Right forelimb (tissue), 1 donor: Measurements from ENCODE around the gene MGRN1.
"Not testable (repeated sequence)": the region's sequence is repeated elsewhere in the genome, so short reads cannot be mapped to it uniquely, and the experiment has no call there.

Source experiments
- DNase-seq: peaks from one replicate; pipeline ENCODE4 v3.0.0-alpha.2; 2018

The MGRN1 gene

DNA sequence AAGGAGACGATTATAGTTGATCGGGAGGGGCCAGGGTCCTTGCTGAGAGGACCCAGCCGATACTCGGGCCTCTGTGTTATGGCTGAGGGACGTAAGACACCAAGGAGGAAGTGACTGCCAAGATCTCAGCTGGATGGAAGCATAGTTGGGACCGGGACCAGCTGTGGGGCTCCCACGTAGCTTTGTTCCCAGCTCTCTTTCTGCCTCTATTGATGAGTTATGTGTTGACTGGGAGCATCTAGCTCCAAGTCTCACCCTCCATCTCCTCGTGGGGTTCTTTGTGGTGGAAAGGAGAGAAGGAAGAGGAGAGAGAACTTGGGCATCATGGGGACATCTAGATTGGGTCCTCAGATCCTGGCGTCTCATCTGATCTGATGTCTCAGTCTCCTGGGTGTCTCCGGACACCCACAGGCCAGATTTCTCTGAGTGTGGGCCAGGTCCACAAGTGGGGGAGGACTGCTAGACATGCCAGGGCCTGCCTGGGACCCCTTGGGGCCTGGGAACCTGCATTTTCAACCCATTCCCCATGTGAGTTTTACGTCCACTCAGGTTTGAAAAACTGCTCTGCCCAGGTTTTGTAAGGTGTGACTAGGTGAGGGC lies 1.0 kb downstream of the MGRN1 start:
- no peak for DNase-seq

DNA sequence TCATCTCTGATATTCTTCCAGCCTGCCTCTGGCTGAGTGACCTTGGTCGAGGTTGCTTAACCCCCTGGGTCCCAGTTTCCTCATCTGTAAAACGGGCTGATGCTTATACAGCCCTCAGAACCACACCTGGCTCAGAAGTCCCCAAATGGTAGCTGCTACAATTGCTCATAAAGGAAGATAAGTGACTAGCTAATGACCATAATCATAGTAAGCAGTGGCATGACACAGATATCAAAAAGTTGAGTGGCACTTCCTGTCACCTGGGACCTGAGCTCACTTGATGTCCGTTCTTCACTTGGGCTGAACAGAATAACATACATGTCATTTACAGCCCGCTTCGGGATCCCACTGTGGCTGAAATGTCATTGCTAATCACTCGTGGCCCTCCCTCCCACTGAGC lies 1.8 kb downstream of the MGRN1 start:
- DNase-seq, result no peak

- no peak for DNase-seq
These were observed 3.7 kb downstream of the MGRN1 start for GRCh38 chr16:4628283-4628682.

- DNase-seq, result no peak
These were observed 6.8 kb downstream of the MGRN1 start for GRCh38 chr16:4631444-4631843.

GRCh38 chr16:4633910-4634635 lies 9.4 kb downstream of the MGRN1 start:
- no peak for DNase-seq

DNA sequence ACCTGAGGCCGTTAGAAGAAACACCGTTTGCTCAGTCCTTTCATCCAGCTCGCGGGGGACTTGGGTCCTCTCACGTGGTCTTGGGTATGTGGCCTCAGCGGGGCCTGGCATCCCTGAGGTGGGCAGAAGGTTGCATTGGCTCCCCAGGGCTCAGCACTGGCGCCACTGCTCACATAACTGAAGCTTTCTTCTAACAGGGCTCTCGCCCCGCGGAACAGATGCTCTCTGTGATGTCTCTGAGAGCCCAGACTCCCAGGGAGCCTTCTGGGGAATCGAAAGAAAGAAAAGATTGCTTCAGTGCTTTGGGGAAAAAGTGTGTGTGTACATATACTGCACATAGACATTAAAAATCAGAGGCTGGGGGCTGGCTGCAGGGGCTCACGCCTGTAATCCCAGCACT lies 10.1 kb downstream of the MGRN1 start:
- DNase-seq, result no peak

DNA sequence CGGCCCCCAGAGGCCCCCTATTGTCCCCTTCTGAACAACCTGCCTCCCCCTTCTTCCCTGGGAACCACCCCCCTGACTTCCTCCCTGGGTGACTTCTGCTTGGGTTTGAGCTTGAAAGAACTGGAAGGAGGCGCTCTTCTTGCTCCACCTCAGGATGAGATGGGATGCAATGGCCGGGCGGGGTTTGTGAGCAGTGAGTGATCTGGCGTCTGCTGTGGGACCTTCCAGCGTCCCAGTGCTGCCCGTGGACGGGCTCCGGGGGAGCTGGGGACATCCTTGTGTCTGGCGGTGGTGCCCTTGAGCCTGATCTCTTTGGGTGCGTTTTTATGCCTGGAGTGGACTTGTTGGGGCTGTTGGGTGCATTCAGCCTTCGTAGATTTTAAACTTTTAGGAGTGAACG lies 11.6 kb downstream of the MGRN1 start:
- DNase-seq, result no peak

GRCh38 chr16:4637501-4638166 lies 13.0 kb downstream of the MGRN1 start:
- no peak for DNase-seq

DNA sequence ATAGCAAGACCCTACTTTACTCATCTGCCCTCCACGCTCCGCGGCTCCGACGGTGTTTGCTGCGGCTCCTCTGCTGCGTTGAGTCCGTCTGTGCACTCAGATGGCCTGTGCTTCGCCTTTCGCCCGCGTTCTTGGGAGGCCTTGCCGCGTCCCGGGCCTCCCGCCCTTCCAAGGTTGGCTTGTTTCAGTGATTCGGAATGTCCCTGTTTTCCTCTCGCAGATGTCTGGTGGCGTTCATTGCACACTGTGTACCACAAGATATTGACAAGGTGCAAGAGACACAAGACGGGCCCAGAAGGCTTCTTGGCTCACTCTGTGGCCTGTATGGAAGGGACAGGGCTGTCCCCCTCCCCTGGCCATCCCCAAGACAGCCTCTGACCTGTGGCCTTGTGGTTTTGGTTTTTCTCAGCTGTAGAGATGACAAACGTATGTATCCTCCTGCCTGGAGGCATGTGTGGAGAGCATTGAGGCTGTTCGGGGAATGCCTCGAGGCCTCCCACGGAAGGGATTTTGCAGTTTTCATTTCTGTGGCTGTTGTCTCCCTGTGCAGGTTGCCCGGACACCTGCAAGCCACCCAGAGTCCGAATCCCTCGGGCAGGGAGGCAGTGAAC lies 15.4 kb downstream of the MGRN1 start:
- DNase-seq, result no peak

DNA sequence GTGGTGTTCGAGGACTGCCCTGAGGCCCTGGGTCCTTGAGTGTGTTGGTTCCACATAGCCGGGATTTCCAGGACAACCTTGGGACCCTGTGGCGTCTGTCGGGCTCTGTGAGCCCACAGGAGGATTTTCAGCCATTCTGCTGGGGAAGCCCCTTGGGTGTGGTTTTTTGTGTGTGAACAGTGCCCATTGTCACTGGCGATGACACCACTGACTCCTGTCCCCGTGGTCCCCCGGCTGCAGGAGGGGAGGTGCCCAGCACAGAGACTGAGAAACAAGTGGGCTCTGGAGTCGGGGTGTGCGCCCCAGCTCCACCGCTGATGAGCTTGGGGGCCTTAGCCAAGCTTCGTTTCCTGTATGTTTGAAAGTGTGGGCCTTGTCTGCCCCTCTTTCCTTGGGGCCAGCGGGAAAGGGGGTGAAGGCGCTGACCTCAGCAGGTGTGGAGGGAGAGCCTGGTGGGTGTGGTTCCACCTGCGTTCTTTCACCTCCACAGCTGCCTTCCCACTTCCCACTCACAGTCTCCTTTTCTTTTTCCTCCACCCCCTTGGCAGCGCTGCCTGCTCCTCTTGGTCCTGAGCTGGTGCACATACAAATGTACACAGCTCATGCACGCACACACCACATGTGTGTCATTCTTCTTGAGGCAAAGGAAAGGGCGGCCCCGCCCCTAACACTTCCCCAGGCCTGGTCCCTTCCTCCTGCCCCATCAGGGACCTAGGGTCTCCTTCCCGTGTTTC lies 16.1 kb downstream of the MGRN1 start:
- no peak for DNase-seq

GRCh38 chr16:4641306-4641687 lies 16.7 kb downstream of the MGRN1 start:
- DNase-seq, result no peak

DNA sequence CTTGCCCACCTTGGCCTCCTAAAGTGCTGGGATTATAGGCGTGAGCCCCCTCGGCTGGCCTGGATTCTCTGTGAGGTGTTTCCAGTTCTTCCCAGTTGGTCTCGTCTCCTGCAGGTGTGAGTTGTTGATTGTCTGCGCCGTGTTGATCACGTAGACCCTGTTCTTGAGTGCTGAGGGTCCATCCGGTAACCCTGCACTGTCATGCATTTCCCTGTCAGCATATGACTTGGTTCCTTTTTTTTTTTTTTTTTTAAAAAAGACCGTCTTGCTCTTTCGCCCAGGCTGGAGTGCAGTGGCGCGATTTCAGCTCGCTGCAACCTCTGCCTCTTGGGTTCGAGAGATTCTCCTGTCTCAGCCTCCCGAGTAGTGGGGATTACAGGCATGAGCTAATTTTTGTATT lies 17.3 kb downstream of the MGRN1 start:
- DNase-seq, result no peak

GRCh38 chr16:4646773-4647643 lies 22.4 kb downstream of the MGRN1 start:
- no peak for DNase-seq

- no peak for DNase-seq
These were observed 23.0 kb downstream of the MGRN1 start for GRCh38 chr16:4647644-4647980.

DNA sequence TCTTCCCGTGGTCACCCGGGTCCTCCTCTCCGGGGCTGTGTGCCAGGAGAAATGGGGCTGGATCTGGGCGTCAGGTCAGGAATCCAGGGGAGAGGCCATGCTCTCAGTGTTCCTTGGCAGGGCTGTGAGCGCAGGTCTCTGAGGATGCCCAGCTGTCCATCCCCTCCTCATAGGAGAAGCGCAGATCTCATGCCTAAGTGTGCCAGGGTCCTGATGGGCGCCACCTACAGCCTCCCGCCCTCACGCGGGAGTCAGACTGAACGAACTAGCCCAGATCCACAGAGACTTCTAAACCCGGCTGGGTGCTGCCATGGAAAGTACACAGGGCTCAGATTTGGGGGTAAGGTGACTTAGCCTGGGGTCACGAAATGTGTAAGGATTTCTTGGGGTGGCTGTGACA lies 24.3 kb downstream of the MGRN1 start:
- no peak for DNase-seq

DNA sequence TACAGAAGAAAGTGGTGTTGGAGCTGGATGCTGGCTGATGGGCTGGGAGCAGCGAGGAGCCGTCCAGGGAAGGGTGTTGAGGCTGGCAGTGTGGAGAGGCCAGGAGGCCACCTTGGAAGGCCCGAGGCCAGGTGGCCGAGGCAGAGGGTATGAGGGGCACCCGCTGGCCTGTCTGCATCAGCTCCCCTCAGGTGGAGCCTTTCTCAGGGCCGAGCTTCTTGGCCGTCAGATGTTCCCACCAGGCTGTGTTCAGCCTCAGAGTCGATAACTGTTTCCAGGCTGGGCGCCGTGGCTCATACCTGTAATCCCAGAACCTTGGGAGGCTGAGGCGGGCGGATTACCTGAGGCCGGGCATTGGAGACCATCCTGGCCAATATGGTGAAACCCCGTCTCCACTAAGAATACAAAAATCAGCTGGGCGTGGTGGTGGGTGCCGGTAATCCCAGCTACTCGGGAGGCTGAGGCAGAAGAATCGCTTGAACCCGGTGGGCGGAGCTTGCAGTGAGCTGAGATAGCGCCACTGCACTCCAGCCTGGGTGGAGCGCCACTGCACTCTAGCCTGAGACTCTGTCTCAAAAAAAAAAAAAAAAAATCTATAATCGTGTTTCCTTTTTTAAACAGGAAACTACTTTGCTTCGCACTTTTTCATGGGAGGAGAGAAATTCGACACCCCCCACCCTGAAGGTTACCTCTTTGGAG lies 25.3 kb downstream of the MGRN1 start:
- DNase-seq, result no peak

DNA sequence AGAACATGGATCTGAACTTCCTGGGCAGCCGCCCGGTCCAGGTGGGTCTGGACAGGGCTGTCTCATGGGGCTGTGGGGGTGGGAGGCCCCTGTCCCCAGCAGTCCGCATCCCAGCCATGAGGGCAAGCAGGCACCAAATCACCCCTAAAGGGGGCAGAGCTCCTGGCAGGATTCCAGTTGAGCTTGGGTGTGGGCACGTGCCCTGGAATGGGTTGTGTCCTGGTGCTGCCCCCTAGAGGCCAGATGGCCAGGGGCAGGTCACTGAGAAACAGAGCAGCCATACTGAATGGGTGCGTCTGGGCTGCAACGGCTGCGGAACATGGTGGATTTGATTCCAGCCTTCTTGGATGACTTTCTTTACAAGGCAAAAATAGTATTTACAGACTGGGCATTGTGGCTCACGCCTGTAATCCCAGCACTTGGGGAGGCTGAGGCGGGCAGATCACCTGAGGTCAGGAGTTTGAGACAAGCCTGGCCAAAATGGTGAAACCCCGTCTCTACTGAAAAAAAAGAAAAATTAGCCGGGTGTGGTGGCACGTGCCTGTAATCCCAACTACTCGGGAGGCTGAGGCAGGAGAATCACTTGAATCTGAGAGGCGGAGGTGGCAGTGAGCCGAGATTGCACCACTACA lies 25.9 kb downstream of the MGRN1 start:
- DNase-seq, result not testable (repeated sequence)

- no peak for DNase-seq
These were observed 27.2 kb downstream of the MGRN1 start for GRCh38 chr16:4651827-4652226.

- no peak for DNase-seq
These were observed 27.9 kb downstream of the MGRN1 start for GRCh38 chr16:4652561-4652960.

DNA sequence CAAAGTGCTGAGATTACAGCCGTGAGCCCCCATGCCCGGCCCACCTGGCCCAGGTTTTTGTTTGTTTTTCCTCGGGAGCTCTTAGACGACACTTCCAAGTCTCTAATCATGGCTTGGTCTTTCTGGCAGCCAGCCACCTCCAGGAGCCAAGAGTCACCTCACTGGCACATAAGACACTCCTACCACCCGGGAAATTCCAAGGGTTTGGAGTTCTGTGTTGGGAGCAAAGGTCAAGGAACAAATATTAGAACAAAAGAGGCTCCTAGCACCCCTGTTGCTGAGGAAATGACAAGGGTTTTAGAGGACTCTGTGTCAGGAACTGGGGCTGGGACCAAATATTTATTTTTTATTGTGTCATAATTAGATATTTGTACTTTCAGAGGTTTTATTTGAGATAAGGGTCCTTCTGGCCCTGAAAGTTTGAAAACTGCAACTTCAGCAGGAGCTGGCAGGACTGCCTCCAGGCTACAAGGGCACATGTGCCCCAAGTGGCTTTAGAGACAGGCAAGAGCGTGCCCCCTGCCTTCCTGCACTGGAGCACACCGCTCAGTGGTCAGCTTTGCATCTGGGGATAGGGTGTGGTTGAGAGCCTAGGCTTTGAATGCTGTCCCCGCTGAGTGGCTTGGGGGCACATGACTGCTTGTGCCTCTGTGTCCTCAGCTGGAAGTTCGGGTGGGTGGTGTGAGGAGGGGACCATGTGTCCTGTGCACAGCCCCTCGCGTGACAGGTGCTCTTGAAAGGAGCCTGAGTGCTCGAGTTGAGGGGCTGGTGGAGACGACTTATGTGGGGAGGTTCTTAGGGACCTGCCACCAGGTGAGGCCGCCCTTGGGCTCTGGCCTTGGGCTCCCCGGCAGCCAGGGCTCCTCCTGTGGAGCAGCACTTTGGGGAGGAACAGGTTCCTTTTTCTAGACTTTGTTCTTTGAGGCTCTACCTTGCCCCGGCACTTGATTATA lies 29.7 kb downstream of the MGRN1 start:
- DNase-seq, result no peak
